ENCODE results near the gene GRP.

The GRP gene

DNA sequence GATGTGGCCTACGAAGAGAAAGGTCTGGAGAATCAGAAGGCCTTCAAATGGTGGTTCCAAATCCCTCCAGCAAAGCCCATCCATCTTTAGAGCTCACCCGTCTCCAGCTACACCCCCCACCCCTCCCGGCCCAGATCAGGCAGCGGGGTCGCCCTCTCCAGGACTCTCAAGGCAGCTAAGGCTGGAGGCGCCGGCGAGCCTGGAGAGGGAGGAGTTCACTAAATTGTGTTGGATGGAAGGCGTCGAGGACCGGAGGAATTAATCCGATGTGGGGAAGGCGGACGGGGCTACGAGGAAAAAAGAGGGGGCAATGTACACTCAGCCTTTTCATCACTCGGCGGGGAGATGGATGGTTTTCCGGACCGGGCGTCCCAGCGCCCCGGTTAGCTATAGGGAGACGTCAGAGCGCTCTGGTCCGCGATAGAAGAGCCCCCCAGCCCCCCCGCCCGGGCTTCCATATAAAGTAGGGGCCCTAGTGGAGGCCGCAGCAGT is at the start of gene GRP:
TSS of gene GRP (plus strand) at position 487 of the 492 bp plus-strand sequence. CDS start 108 bp downstream, outside the sequence.
- no peak within 1 kb of the TSS for H3K27ac ChIP-seq (ENCODE audit: low read depth, low read length)
- no peak for TF ChIP-seq EZH2phosphoT487 (conservative IDR thresholded peaks at IDR 0.05; ENCODE audit: low read length)
- TF ChIP-seq, protein P1, sequence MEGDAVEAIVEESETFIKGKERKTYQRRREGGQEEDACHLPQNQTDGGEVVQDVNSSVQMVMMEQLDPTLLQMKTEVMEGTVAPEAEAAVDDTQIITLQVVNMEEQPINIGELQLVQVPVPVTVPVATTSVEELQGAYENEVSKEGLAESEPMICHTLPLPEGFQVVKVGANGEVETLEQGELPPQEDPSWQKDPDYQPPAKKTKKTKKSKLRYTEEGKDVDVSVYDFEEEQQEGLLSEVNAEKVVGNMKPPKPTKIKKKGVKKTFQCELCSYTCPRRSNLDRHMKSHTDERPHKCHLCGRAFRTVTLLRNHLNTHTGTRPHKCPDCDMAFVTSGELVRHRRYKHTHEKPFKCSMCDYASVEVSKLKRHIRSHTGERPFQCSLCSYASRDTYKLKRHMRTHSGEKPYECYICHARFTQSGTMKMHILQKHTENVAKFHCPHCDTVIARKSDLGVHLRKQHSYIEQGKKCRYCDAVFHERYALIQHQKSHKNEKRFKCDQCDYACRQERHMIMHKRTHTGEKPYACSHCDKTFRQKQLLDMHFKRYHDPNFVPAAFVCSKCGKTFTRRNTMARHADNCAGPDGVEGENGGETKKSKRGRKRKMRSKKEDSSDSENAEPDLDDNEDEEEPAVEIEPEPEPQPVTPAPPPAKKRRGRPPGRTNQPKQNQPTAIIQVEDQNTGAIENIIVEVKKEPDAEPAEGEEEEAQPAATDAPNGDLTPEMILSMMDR (IDR thresholded peaks at IDR 0.05; ENCODE audit: insufficient read depth, low read length, poor library complexity, severe bottlenecking): no peak
- H3F3A ChIP-seq (ENCODE audit: insufficient read depth): no peaks in the 10 kb centered on the region
- no peak within 1 kb of the TSS for H2AFZ ChIP-seq (ENCODE audit: low read depth, low read length, severe bottlenecking)
- no peaks in the 10 kb centered on the region for H3K9me2 ChIP-seq (replicated peaks; ENCODE audit: insufficient read depth, low read length)
- H3K9ac ChIP-seq (ENCODE audit: low read length): no peak within 1 kb of the TSS
- no peaks in the 10 kb centered on the region for H3K9me3 ChIP-seq (ENCODE audit: insufficient read depth, low read length)
- no peaks in the 10 kb centered on the region for H3K36me3 ChIP-seq (ENCODE audit: low read length)
- no peaks in the 10 kb centered on the region for H4K20me1 ChIP-seq (ENCODE audit: low read depth, low read length)
- H3K79me2 ChIP-seq (ENCODE audit: insufficient read depth, low read length): no peaks in the 10 kb centered on the region
- H3K4me2 ChIP-seq (ENCODE audit: low read depth, low read length, poor library complexity, severe bottlenecking): no peak within 1 kb of the TSS
- no peaks in the 10 kb centered on the region for H3K27me3 ChIP-seq (ENCODE audit: low read length)
- H3K4me3 ChIP-seq (ENCODE audit: insufficient read depth, low read length, poor library complexity, severe bottlenecking): no peak within 1 kb of the TSS

DNA sequence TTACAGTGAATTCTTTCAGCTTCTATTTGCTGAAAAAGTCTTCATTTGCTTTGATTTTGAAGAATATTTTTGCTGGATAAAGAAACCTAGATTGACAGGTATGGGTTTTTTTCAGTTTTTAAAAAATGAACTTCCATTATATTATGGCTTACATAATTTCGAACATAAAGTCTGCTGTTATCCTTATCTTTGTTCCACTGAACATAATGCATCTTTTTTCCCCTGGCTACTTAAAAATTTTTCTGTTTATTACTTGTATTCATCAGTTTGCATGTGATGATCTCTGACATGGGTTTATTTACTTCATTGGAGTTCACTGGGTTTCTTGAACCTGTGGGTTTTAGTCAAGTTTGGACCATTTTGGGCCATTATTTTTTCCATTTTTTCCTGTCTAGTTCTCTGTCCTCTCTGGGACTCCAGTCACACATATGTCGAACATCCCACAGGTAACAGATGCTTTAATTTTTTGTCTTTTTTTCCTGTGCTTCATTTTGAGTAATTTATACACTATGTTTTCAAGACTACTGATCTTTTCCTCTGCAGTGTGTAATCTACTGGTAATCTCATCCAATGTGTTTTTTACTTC is 47.2 kb upstream of the GRP start:
- Histone ChIP-seq H3K27me3 (ENCODE audit: low read length) (no peaks in the 10 kb centered on the region), H3K9ac (ENCODE audit: low read length) (no peak overlapping the region), H3K9me2 (replicated peaks; ENCODE audit: insufficient read depth, low read length) (no peaks in the 10 kb centered on the region), H2AFZ (ENCODE audit: low read depth, low read length, severe bottlenecking) (no peak overlapping the region), H3K79me2 (ENCODE audit: insufficient read depth, low read length) (no peaks in the 10 kb centered on the region), H3K27ac (ENCODE audit: low read depth, low read length) (no peak overlapping the region), H3K9me3 (ENCODE audit: insufficient read depth, low read length) (peaks cover 24% of the 10 kb centered on the region; the same call in 1 of the 2 replicates), H3K36me3 (ENCODE audit: low read length) (peaks cover 4% of the 10 kb centered on the region; the same call in 1 of the 2 replicates), H3F3A (ENCODE audit: insufficient read depth) (no peaks in the 10 kb centered on the region), H3K4me2 (ENCODE audit: low read depth, low read length, poor library complexity, severe bottlenecking) (no peak overlapping the region), H3K4me3 (ENCODE audit: insufficient read depth, low read length, poor library complexity, severe bottlenecking) (no peak overlapping the region), H4K20me1 (ENCODE audit: low read depth, low read length) (no peaks in the 10 kb centered on the region)
- TF ChIP-seq, protein P1 (IDR thresholded peaks at IDR 0.05; ENCODE audit: insufficient read depth, low read length, poor library complexity, severe bottlenecking): no peak
- no peak for TF ChIP-seq EZH2phosphoT487 (conservative IDR thresholded peaks at IDR 0.05; ENCODE audit: low read length)

DNA sequence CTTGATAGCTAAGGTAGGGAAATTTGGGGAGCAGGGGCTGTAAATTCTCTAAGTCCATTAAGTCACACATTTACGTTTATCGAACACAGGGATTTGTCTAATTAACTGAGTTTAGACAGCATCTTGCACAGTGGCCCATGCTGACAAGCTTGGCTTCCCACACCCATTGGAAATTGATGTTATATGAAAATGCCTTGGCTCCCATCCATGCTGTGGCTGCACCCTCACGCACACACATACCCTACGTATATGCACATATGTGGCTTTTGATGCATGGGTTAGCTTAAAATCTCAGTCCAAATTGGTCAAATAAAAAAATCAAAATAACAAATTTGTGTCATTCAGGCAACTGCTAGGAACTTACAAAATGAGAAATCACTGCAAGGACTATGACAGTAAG is 42.5 kb upstream of the GRP start:
- no peaks in the 10 kb centered on the region for H3K36me3 ChIP-seq (ENCODE audit: low read length)
- H3F3A ChIP-seq (ENCODE audit: insufficient read depth): no peaks in the 10 kb centered on the region
- no peak overlapping the region for H3K27ac ChIP-seq (ENCODE audit: low read depth, low read length)
- H3K9me2 ChIP-seq (replicated peaks; ENCODE audit: insufficient read depth, low read length): no peaks in the 10 kb centered on the region
- H4K20me1 ChIP-seq (ENCODE audit: low read depth, low read length): no peaks in the 10 kb centered on the region
- TF ChIP-seq, protein P1 (IDR thresholded peaks at IDR 0.05; ENCODE audit: insufficient read depth, low read length, poor library complexity, severe bottlenecking): no peak
- TF ChIP-seq EZH2phosphoT487 (conservative IDR thresholded peaks at IDR 0.05; ENCODE audit: low read length): no peak
- no peaks in the 10 kb centered on the region for H3K79me2 ChIP-seq (ENCODE audit: insufficient read depth, low read length)
- peaks cover 16% of the 10 kb centered on the region; the same call in 1 of the 2 replicates for H3K9me3 ChIP-seq (ENCODE audit: insufficient read depth, low read length)
- no peak overlapping the region for H3K4me2 ChIP-seq (ENCODE audit: low read depth, low read length, poor library complexity, severe bottlenecking)
- no peak overlapping the region for H3K4me3 ChIP-seq (ENCODE audit: insufficient read depth, low read length, poor library complexity, severe bottlenecking)
- no peaks in the 10 kb centered on the region for H3K27me3 ChIP-seq (ENCODE audit: low read length)
- H3K9ac ChIP-seq (ENCODE audit: low read length): no peak overlapping the region
- no peak overlapping the region for H2AFZ ChIP-seq (ENCODE audit: low read depth, low read length, severe bottlenecking)
